OCI-LY7 (cell line): ENCODE measurements around the gene RAET1L.
"Not testable (repeated sequence)": the region's sequence is repeated elsewhere in the genome, so short reads cannot be mapped to it uniquely, and the experiment has no call there.

Experiments used
- CTCF ChIP-seq: fragments of 200-600 bp; sonication (generic); conservative IDR thresholded peaks from 2 replicates; pipeline ENCODE4 v1.5.1; 2014; ENCODE audit warnings: mild to moderate bottlenecking, antibody characterized with exemption, low read length, moderate library complexity, mixed read lengths
- EZH2phosphoT487 ChIP-seq: fragments of 200-600 bp; sonication (generic); IDR thresholded peaks from 2 replicates; pipeline ENCODE4 v1.6.1; 2018; ENCODE audit warnings: low read depth, borderline replicate concordance, mild to moderate bottlenecking, mixed run types, antibody characterized with exemption, low read length, moderate library complexity, mixed read lengths

DNA sequence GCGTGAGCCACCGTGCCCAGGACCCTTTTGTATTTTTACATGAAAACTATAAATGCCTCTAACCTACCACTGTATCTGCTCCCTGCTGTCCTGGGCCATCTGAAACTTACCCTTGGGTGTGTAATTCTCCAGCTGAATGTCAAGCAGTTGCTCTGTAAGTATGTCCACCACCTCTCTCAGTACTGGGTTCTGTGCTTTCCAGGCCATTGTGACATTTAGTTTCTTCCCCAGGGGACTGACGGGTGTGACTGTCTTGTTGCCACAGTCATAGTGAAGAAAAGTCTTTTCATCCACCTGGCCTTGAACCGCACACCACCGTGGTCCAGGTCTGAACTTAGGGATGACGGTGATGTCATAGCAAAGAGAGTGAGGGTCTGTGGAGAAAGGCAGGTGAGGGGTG is 3.5 kb downstream of the RAET1L start:
- TF ChIP-seq CTCF, EZH2phosphoT487: not testable (repeated sequence)
